SU-DHL-6 (cell line): ENCODE data around the gene AXL.

Experiments
- H2AFZ ChIP-seq: fragments of 200-600 bp; sonication (generic); 2 replicates; pipeline ENCODE4 v1.6.1; 2014; ENCODE audit warnings: low read depth, mild to moderate bottlenecking, moderate library complexity, mixed read lengths, antibody characterized with exemption, low read length; ENCODE audit not compliant: severe bottlenecking
- H3F3A ChIP-seq: fragments of 200-600 bp; shearing (Covaris generic); 2 replicates; pipeline ENCODE4 v1.6.0; 2016; ENCODE audit warnings: antibody characterized with exemption, mild to moderate bottlenecking; ENCODE audit not compliant: insufficient read depth
- H3K27ac ChIP-seq: fragments of 200-600 bp; sonication (generic); 2 replicates; pipeline ENCODE4 v1.5.1; 2016; ENCODE audit warnings: low read depth, mild to moderate bottlenecking, low read length, moderate library complexity, mixed read lengths
- H3K27me3 ChIP-seq: fragments of 200-600 bp; sonication (generic), shearing (Covaris generic); 2 replicates; pipeline ENCODE4 v1.6.0; 2014; ENCODE audit warnings: mild to moderate bottlenecking, low read length
- H3K36me3 ChIP-seq: fragments of 200-600 bp; sonication (generic); 2 replicates; pipeline ENCODE4 v1.6.1; 2014; ENCODE audit warnings: mild to moderate bottlenecking, low read length, mixed read lengths
- H3K4me2 ChIP-seq: fragments of 300-600, 200-600 bp; shearing (Covaris generic), sonication (generic); 2 replicates; pipeline ENCODE4 v1.6.0; 2014; ENCODE audit warnings: low read length, low read depth, mild to moderate bottlenecking; ENCODE audit not compliant: poor library complexity, severe bottlenecking
- H3K4me3 ChIP-seq: fragments of 200-600 bp; sonication (generic); 2 replicates; pipeline ENCODE4 v1.5.1; 2014; ENCODE audit warnings: antibody characterized with exemption, low read length, mild to moderate bottlenecking, mixed read lengths; ENCODE audit not compliant: insufficient read depth, poor library complexity, severe bottlenecking
- H3K79me2 ChIP-seq: fragments of 200-600 bp; sonication (generic); 2 replicates; pipeline ENCODE4 v1.6.1; 2014; ENCODE audit warnings: mild to moderate bottlenecking, low read length, moderate library complexity; ENCODE audit not compliant: insufficient read depth
- H3K9ac ChIP-seq: fragments of 200-600 bp; sonication (generic); 2 replicates; pipeline ENCODE4 v1.7.0; 2014; ENCODE audit warnings: mild to moderate bottlenecking, low read length
- H3K9me2 ChIP-seq: fragments of 200-600 bp; sonication (generic); replicated peaks from 2 replicates; pipeline ENCODE4 v1.6.1; 2014; ENCODE audit warnings: low read length; ENCODE audit not compliant: insufficient read depth
- H3K9me3 ChIP-seq: fragments of 200-600 bp; sonication (generic); 2 replicates; pipeline ENCODE4 v1.6.1; 2014; ENCODE audit warnings: low read length, mixed read lengths; ENCODE audit not compliant: insufficient read depth
- H4K20me1 ChIP-seq: fragments of 200-600 bp; sonication (generic); 2 replicates; pipeline ENCODE4 v1.6.1; 2014; ENCODE audit warnings: low read depth, mild to moderate bottlenecking, antibody characterized with exemption, low read length, moderate library complexity, mixed read lengths
- CTCF ChIP-seq: fragments of 200-600 bp; sonication (generic); IDR thresholded peaks from one replicate; pipeline ENCODE4 v1.5.1; 2017; ENCODE audit warnings: antibody characterized with exemption, mild to moderate bottlenecking, low read length, moderate library complexity; ENCODE audit not compliant: insufficient read depth, poor library complexity, severe bottlenecking
- EZH2phosphoT487 ChIP-seq: fragments of 200-600 bp; sonication (generic), shearing (Covaris generic); conservative IDR thresholded peaks from 2 replicates; pipeline ENCODE4 v1.6.1; 2018; ENCODE audit warnings: mild to moderate bottlenecking, antibody characterized with exemption, low read length, moderate library complexity, mixed read lengths

The AXL gene

GRCh38 chr19:41264581-41265394 is 45.8 kb downstream of the AXL start:
- Histone ChIP-seq H2AFZ (no peak overlapping the region), H3K9me2 (no peaks in the 10 kb centered on the region), H3F3A (peaks cover 11% of the 10 kb centered on the region; the same call in 1 of the 2 replicates), H3K4me2 (peak overlapping the region; percentile 93), H3K9ac (peak overlapping the region; percentile 100), H3K4me3 (peak overlapping the region; percentile 93), H3K79me2 (peaks cover 51% of the 10 kb centered on the region), H3K27me3 (no peaks in the 10 kb centered on the region), H4K20me1 (no peaks in the 10 kb centered on the region), H3K27ac (peak overlapping the region; percentile 87), H3K36me3 (peaks cover 5% of the 10 kb centered on the region), H3K9me3 (no peaks in the 10 kb centered on the region)
- TF ChIP-seq CTCF (no peak), EZH2phosphoT487 (no peak)

GRCh38 chr19:41265395-41266153 is 46.6 kb downstream of the AXL start:
- Histone ChIP-seq H3K27ac (peak overlapping the region; percentile 87), H4K20me1 (no peaks in the 10 kb centered on the region), H2AFZ (no peak overlapping the region), H3K4me3 (peak overlapping the region; percentile 93), H3K4me2 (peak overlapping the region; percentile 93), H3F3A (peaks cover 11% of the 10 kb centered on the region; the same call in 1 of the 2 replicates), H3K9me2 (no peaks in the 10 kb centered on the region), H3K36me3 (peaks cover 5% of the 10 kb centered on the region), H3K79me2 (peaks cover 51% of the 10 kb centered on the region), H3K9me3 (no peaks in the 10 kb centered on the region), H3K27me3 (no peaks in the 10 kb centered on the region), H3K9ac (peak overlapping the region; percentile 100)
- TF ChIP-seq EZH2phosphoT487 (no peak), CTCF (no peak)

DNA sequence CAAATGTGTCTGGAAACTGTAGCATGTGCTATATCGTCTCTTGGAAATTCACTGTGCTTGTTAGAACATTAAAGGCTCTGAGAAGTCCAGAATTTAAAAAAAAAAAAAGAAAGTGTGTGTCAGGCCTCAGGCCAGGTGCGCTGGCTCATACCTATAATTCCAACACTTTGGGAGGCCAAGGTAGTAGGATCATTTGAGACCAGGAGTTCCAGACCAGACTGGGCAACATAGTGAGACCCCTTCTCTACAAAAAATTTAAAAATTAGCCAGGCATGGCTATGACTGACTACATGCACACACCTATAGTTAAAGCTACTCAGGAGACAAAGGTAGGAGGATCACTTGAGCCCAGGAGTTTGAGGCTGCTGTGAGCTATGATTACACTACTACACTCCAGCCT is 50.0 kb downstream of the AXL start:
- Histone ChIP-seq H3K9me2 (no peaks in the 10 kb centered on the region), H3K79me2 (peaks cover 51% of the 10 kb centered on the region), H4K20me1 (no peaks in the 10 kb centered on the region), H3F3A (no peaks in the 10 kb centered on the region), H3K36me3 (peaks cover 29% of the 10 kb centered on the region), H3K4me2 (no peak overlapping the region), H3K27ac (no peak overlapping the region), H3K9ac (no peak overlapping the region), H3K4me3 (no peak overlapping the region), H3K27me3 (no peaks in the 10 kb centered on the region), H2AFZ (no peak overlapping the region), H3K9me3 (no peaks in the 10 kb centered on the region)
- TF ChIP-seq CTCF (no peak), EZH2phosphoT487 (no peak)
